ENCODE measurements around the gene BCAR1. TPM values are rescaled to one million over a fixed set of nuclear protein-coding genes. Genes with fewer than 3 reads are reported as not detected.
A peak's percentile ranks its signal among the peaks of the same experiment; 100 is the strongest.

The BCAR1 gene
- total and polyA plus RNA-seq, 2 of the 13 experiments (the other 11 are each of a cell fraction or from before 2014, with no cell fraction given): 48.1 to 51.7 TPM

DNA sequence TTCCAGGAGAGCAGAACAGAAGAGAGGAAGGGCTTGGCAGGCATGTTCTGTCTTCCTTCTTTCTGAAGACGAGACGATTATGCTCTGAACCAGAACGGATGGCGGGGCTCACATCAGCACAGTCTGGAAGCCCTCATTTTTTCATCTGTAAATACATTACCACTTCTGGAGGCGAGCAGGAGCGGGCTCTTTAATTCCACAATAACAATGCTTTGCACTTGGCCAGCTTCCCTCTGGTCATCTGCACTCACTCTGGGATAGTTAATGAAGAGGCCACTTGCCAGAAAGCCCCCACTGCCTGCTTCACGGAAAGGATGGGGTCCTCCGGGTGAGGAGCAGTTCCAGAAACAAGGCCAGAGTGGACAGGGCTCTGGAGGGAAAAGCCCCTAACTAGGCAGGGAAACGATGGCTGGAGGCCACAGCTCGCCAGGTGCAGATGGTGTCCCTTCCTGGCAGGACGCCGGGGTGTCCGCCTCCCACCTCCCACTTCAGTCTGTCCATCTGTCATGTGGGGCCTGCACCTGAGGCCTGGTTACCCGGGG, 13.1 kb upstream of the BCAR1 start:
- ChIA-PET CTCF (ENCODE audit: low intra/inter-chr PET ratio, low total read pairs) (no interaction called here), POLR2A (interaction anchor here (4.3 to 9.3 kb wide), 3 partner anchors 13 to 42 kb away, joined by 82 to 151 read pairs (median 102); partner anchors contain the start of gene BCAR1)
- Histone ChIP-seq H3K36me3 (replicated peaks in 1 of 2; ENCODE audit: control insufficient read depth in 1 of 2, insufficient read depth in 2 of 2, low read length in 2 of 2) (peaks cover 0 to 3% of the 10 kb centered on the region in 2 experiments; a peak in 1 of 5 replicates), H3K9me3 (ENCODE audit: low read length) (no peaks in the 10 kb centered on the region), H3K4me3 (replicated peaks in 1 of 3; ENCODE audit: insufficient read depth in 1 of 3, low read depth in 2 of 3, low read length in 3 of 3) (peak overlapping the region; percentile 92 to 99 (median 96)), H3K9ac (ENCODE audit: insufficient read depth, low read depth, low read length) (peak overlapping the region; percentile 96), H3K27ac (ENCODE audit: extremely low read length, insufficient read depth, low read length) (peak overlapping the region; percentile 61), H3K4me2 (ENCODE audit: low read depth, low read length) (peak overlapping the region; percentile 98), H3K27me3 (ENCODE audit: control insufficient read depth in 1 of 2, insufficient read depth in 2 of 2, low read length in 2 of 2) (no peaks in the 10 kb centered on the region), H4K20me1 (ENCODE audit: insufficient read depth, low read length) (peaks cover 34% of the 10 kb centered on the region), H3K4me1 (ENCODE audit: insufficient read depth, low read length) (peaks cover 69% of the 10 kb centered on the region), H3K79me2 (ENCODE audit: insufficient read depth, low read length) (peaks cover 58% of the 10 kb centered on the region), H2AFZ (ENCODE audit: low read length) (no peak overlapping the region)
- DNase-seq (ENCODE audit: low spot score) (no peak), FAIRE-seq (no peak), ATAC-seq (no peak)
- BruUV-seq (replicated peaks): TSS peak; percentile 40
- WGBS (ENCODE audit: low lambda C conversion rate): 32% methylated on average over 13 of the region's 14 CpGs
- intact Hi-C loops (cut with micrococcal nuclease; ENCODE audit: unreplicated experiment) (loop anchor here (2.0 to 5.0 kb wide), 2 partner anchors 20 to 198 kb away; partner anchors contain the start of gene TMEM170A), in situ Hi-C loops (cut with HindIII; ENCODE audit: extremely low pct_ligation_motif_present, low pct_unique_long_range_greater_than_20kb) (no loop called here)
- TF ChIP-seq DNMT3B (CRISPR knock-in tag; conservative IDR thresholded peaks at IDR 0.05): no peak
- no peak for TF ChIP-seq CBX2 (IDR thresholded peaks at IDR 0.05; ENCODE audit: low read depth, low read length)
- no peak for TF ChIP-seq CBX2 (CRISPR knock-in tag; IDR thresholded peaks at IDR 0.05; ENCODE audit: low read depth)
- TF ChIP-seq, protein P1, sequence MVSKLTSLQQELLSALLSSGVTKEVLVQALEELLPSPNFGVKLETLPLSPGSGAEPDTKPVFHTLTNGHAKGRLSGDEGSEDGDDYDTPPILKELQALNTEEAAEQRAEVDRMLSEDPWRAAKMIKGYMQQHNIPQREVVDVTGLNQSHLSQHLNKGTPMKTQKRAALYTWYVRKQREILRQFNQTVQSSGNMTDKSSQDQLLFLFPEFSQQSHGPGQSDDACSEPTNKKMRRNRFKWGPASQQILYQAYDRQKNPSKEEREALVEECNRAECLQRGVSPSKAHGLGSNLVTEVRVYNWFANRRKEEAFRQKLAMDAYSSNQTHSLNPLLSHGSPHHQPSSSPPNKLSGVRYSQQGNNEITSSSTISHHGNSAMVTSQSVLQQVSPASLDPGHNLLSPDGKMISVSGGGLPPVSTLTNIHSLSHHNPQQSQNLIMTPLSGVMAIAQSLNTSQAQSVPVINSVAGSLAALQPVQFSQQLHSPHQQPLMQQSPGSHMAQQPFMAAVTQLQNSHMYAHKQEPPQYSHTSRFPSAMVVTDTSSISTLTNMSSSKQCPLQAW (CRISPR knock-in tag; IDR thresholded peaks at IDR 0.05): 0 out of 2 replicates have a peak, but pooled peaks have one; percentile 15
- TF ChIP-seq, protein P2, sequence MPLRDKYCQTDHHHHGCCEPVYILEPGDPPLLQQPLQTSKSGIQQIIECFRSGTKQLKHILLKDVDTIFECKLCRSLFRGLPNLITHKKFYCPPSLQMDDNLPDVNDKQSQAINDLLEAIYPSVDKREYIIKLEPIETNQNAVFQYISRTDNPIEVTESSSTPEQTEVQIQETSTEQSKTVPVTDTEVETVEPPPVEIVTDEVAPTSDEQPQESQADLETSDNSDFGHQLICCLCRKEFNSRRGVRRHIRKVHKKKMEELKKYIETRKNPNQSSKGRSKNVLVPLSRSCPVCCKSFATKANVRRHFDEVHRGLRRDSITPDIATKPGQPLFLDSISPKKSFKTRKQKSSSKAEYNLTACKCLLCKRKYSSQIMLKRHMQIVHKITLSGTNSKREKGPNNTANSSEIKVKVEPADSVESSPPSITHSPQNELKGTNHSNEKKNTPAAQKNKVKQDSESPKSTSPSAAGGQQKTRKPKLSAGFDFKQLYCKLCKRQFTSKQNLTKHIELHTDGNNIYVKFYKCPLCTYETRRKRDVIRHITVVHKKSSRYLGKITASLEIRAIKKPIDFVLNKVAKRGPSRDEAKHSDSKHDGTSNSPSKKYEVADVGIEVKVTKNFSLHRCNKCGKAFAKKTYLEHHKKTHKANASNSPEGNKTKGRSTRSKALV (CRISPR knock-in tag; IDR thresholded peaks at IDR 0.05): 0 out of 2 replicates have a peak, but pooled peaks have one; percentile 34
- no peak for TF ChIP-seq PHF8 (CRISPR knock-in tag; IDR thresholded peaks at IDR 0.05)
- TF ChIP-seq, protein P3, sequence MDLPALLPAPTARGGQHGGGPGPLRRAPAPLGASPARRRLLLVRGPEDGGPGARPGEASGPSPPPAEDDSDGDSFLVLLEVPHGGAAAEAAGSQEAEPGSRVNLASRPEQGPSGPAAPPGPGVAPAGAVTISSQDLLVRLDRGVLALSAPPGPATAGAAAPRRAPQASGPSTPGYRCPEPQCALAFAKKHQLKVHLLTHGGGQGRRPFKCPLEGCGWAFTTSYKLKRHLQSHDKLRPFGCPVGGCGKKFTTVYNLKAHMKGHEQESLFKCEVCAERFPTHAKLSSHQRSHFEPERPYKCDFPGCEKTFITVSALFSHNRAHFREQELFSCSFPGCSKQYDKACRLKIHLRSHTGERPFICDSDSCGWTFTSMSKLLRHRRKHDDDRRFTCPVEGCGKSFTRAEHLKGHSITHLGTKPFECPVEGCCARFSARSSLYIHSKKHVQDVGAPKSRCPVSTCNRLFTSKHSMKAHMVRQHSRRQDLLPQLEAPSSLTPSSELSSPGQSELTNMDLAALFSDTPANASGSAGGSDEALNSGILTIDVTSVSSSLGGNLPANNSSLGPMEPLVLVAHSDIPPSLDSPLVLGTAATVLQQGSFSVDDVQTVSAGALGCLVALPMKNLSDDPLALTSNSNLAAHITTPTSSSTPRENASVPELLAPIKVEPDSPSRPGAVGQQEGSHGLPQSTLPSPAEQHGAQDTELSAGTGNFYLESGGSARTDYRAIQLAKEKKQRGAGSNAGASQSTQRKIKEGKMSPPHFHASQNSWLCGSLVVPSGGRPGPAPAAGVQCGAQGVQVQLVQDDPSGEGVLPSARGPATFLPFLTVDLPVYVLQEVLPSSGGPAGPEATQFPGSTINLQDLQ (CRISPR knock-in tag; IDR thresholded peaks at IDR 0.05): peak; percentile 14; the same call in 1 of the 2 replicates
- 0 out of 2 replicates have a peak, but pooled peaks have one; percentile 25 for TF ChIP-seq ZNF772 (CRISPR knock-in tag; IDR thresholded peaks at IDR 0.05)
- TF ChIP-seq IRF2 (CRISPR knock-in tag; IDR thresholded peaks at IDR 0.05): no peak
- no peak for TF ChIP-seq FOXP1 (IDR thresholded peaks at IDR 0.05)
- no peak for TF ChIP-seq FOXP1 (CRISPR knock-in tag; IDR thresholded peaks at IDR 0.05)
- no peak; the same call in 1 of the 2 replicates for TF ChIP-seq ZNF558 (CRISPR knock-in tag; IDR thresholded peaks at IDR 0.05; ENCODE audit: borderline replicate concordance)
- peak; percentile 43; the same call in 1 of the 2 replicates for TF ChIP-seq AKAP8 (CRISPR knock-in tag; IDR thresholded peaks at IDR 0.05)
- no peak; the same call in 1 of the 2 replicates for TF ChIP-seq ARHGAP35 (CRISPR knock-in tag; IDR thresholded peaks at IDR 0.05; ENCODE audit: borderline replicate concordance)
- TF ChIP-seq WIZ (CRISPR knock-in tag; IDR thresholded peaks at IDR 0.05): no peak
- 0 out of 2 replicates have a peak, but pooled peaks have one; percentile 8 for TF ChIP-seq SALL1 (CRISPR knock-in tag; IDR thresholded peaks at IDR 0.05)
- TF ChIP-seq FOXO1 (CRISPR knock-in tag; IDR thresholded peaks at IDR 0.05): 0 out of 2 replicates have a peak, but pooled peaks have one; percentile 3

All from HepG2 (cell line).